ENCODE measurements around the gene SLC12A8. TPM values are rescaled to one million over a fixed set of nuclear protein-coding genes. Genes with fewer than 3 reads are reported as not detected.

Gene SLC12A8
- total RNA-seq, 2 donors from 2014 or later: 3.0 to 4.1 TPM

GRCh38 chr3:125051715-125052581 lies 160.6 kb downstream of the SLC12A8 start:
- DNase-seq (ENCODE audit: low spot score) (peak; percentile 34), ATAC-seq (ENCODE audit: insufficient number of reproducible peaks, low FRiP score, low read depth) (peak; percentile 38)
- no peaks in the 10 kb centered on the region for H3K36me3 ChIP-seq
- no peaks in the 10 kb centered on the region for H3K27me3 ChIP-seq (replicated peaks; ENCODE audit: insufficient read depth)
- peak overlapping the region; percentile 87 to 93 for H3K27ac ChIP-seq
- no peak for TF ChIP-seq CTCF (IDR thresholded peaks at IDR 0.05)
- peak overlapping the region; percentile 73 for H3K4me3 ChIP-seq
- no peaks in the 10 kb centered on the region for H3K9me3 ChIP-seq
- peaks cover 34 to 64% of the 10 kb centered on the region in 2 donors for H3K4me1 ChIP-seq (ENCODE audit: control insufficient read depth in 1 of 2, low read depth in 2 of 2)

GRCh38 chr3:125051205-125051604 lies 161.3 kb downstream of the SLC12A8 start:
- ATAC-seq (ENCODE audit: insufficient number of reproducible peaks, low FRiP score, low read depth) (no peak), DNase-seq (ENCODE audit: low spot score) (no peak)
- Histone ChIP-seq H3K36me3 (no peaks in the 10 kb centered on the region), H3K9me3 (no peaks in the 10 kb centered on the region), H3K27ac (peak overlapping the region; percentile 87 to 93), H3K27me3 (replicated peaks; ENCODE audit: insufficient read depth) (no peaks in the 10 kb centered on the region), H3K4me3 (peak overlapping the region; percentile 73), H3K4me1 (ENCODE audit: control insufficient read depth in 1 of 2, low read depth in 2 of 2) (peaks cover 27 to 63% of the 10 kb centered on the region in 2 donors)
- TF ChIP-seq CTCF (IDR thresholded peaks at IDR 0.05): no peak

GRCh38 chr3:125050488-125051090 lies 162.0 kb downstream of the SLC12A8 start:
- Histone ChIP-seq H3K9me3 (no peaks in the 10 kb centered on the region), H3K4me3 (no peak overlapping the region), H3K27ac (no peak overlapping the region), H3K27me3 (replicated peaks; ENCODE audit: insufficient read depth) (no peaks in the 10 kb centered on the region), H3K4me1 (ENCODE audit: control insufficient read depth in 1 of 2, low read depth in 2 of 2) (peaks cover 31 to 69% of the 10 kb centered on the region in 2 donors), H3K36me3 (no peaks in the 10 kb centered on the region)
- DNase-seq (ENCODE audit: low spot score) (no peak), ATAC-seq (ENCODE audit: insufficient number of reproducible peaks, low FRiP score, low read depth) (no peak)
- TF ChIP-seq CTCF (IDR thresholded peaks at IDR 0.05): no peak

GRCh38 chr3:125048282-125048681 lies 164.3 kb downstream of the SLC12A8 start:
- ATAC-seq (ENCODE audit: insufficient number of reproducible peaks, low FRiP score, low read depth) (no peak), DNase-seq (ENCODE audit: low spot score) (no peak)
- Histone ChIP-seq H3K4me1 (ENCODE audit: control insufficient read depth in 1 of 2, low read depth in 2 of 2) (peaks cover 45 to 81% of the 10 kb centered on the region in 2 donors), H3K27me3 (replicated peaks; ENCODE audit: insufficient read depth) (no peaks in the 10 kb centered on the region), H3K4me3 (no peak overlapping the region), H3K36me3 (no peaks in the 10 kb centered on the region), H3K9me3 (no peaks in the 10 kb centered on the region), H3K27ac (no peak overlapping the region)
- no peak for TF ChIP-seq CTCF (IDR thresholded peaks at IDR 0.05)

GRCh38 chr3:125045965-125046364 lies 166.6 kb downstream of the SLC12A8 start:
- no peak for ATAC-seq (ENCODE audit: insufficient number of reproducible peaks, low FRiP score, low read depth)
- Histone ChIP-seq H3K27ac (peak overlapping the region; percentile 8 to 97), H3K36me3 (no peaks in the 10 kb centered on the region), H3K9me3 (no peaks in the 10 kb centered on the region), H3K27me3 (replicated peaks; ENCODE audit: insufficient read depth) (no peaks in the 10 kb centered on the region), H3K4me1 (ENCODE audit: control insufficient read depth in 1 of 2, low read depth in 2 of 2) (peaks cover 34 to 81% of the 10 kb centered on the region in 2 donors), H3K4me3 (no peak overlapping the region)
- no peak for DNase-seq (ENCODE audit: low spot score)
- no peak for TF ChIP-seq CTCF (IDR thresholded peaks at IDR 0.05)

All from thoracic aorta (tissue), 2 donors.